ENCODE results near the gene SEC23B.

The SEC23B gene

GRCh38 chr20:18571009-18571408 lies 63.3 kb downstream of the SEC23B start:
- Histone ChIP-seq H3K4me1 (peaks cover 0 to 12% (median 7%) of the 10 kb centered on the region in 4 donors), H3K36me3 (peaks cover 18 to 34% (median 24%) of the 10 kb centered on the region in 3 donors), H3K4me3 (no peak overlapping the region), H3K27ac (no peak overlapping the region), H3K27me3 (no peaks in the 10 kb centered on the region), H3K9me3 (no peaks in the 10 kb centered on the region)
- TF ChIP-seq CTCF (IDR thresholded peaks at IDR 0.05): no peak
- intact Hi-C loops (cut with DNase I; ENCODE audit: low total_unique reads): no loop called here
- no peak for DNase-seq

GRCh38 chr20:18571578-18571977 lies 63.8 kb downstream of the SEC23B start:
- Histone ChIP-seq H3K27ac (no peak overlapping the region), H3K4me3 (no peak overlapping the region), H3K9me3 (no peaks in the 10 kb centered on the region), H3K4me1 (peaks cover 0 to 12% (median 5%) of the 10 kb centered on the region in 4 donors), H3K36me3 (peaks cover 18 to 34% (median 24%) of the 10 kb centered on the region in 3 donors), H3K27me3 (no peaks in the 10 kb centered on the region)
- no peak for DNase-seq
- no peak for TF ChIP-seq CTCF (IDR thresholded peaks at IDR 0.05)
- intact Hi-C loops (cut with DNase I; ENCODE audit: low total_unique reads): no loop called here

- no peak for DNase-seq
- no peaks in the 10 kb centered on the region for H3K36me3 ChIP-seq
- no peaks in the 10 kb centered on the region for H3K27me3 ChIP-seq
- TF ChIP-seq CTCF (IDR thresholded peaks at IDR 0.05): no peak
- intact Hi-C loops (cut with DNase I; ENCODE audit: low total_unique reads): no loop called here
- no peak overlapping the region for H3K27ac ChIP-seq
- H3K4me3 ChIP-seq: no peak overlapping the region
- H3K4me1 ChIP-seq: no peaks in the 10 kb centered on the region
- H3K9me3 ChIP-seq: no peaks in the 10 kb centered on the region
Measured at GRCh38 chr20:18577942-18578341, 70.2 kb downstream of the SEC23B start.

- no peak for DNase-seq
- no peaks in the 10 kb centered on the region for H3K36me3 ChIP-seq
- TF ChIP-seq CTCF (IDR thresholded peaks at IDR 0.05): no peak
- no peak overlapping the region for H3K4me3 ChIP-seq
- H3K4me1 ChIP-seq: no peaks in the 10 kb centered on the region
- intact Hi-C loops (cut with DNase I; ENCODE audit: low total_unique reads): no loop called here
- no peaks in the 10 kb centered on the region for H3K9me3 ChIP-seq
- no peaks in the 10 kb centered on the region for H3K27me3 ChIP-seq
- H3K27ac ChIP-seq: no peak overlapping the region
Measured at GRCh38 chr20:18578581-18578980, 70.8 kb downstream of the SEC23B start.

- Histone ChIP-seq H3K36me3 (no peaks in the 10 kb centered on the region), H3K27me3 (no peaks in the 10 kb centered on the region), H3K27ac (no peak overlapping the region), H3K4me1 (no peaks in the 10 kb centered on the region), H3K4me3 (no peak overlapping the region), H3K9me3 (no peaks in the 10 kb centered on the region)
- no peak for DNase-seq
- intact Hi-C loops (cut with DNase I; ENCODE audit: low total_unique reads): no loop called here
- no peak for TF ChIP-seq CTCF (IDR thresholded peaks at IDR 0.05)
Measured at GRCh38 chr20:18580012-18580411, 72.3 kb downstream of the SEC23B start.

- intact Hi-C loops (cut with DNase I; ENCODE audit: low total_unique reads): no loop called here
- Histone ChIP-seq H3K4me1 (peaks cover 0 to 15% (median 7%) of the 10 kb centered on the region in 4 donors), H3K27me3 (no peaks in the 10 kb centered on the region), H3K27ac (no peak overlapping the region), H3K9me3 (no peaks in the 10 kb centered on the region), H3K36me3 (no peaks in the 10 kb centered on the region), H3K4me3 (no peak overlapping the region)
- DNase-seq: no peak
- TF ChIP-seq CTCF (IDR thresholded peaks at IDR 0.05): no peak
Measured at GRCh38 chr20:18585134-18585533, 77.4 kb downstream of the SEC23B start.

Data from tibial artery (tissue), 4 donors.